GM10266 (cell line): ENCODE results near the gene KLHL26.
A peak's percentile ranks its signal among the peaks of the same experiment; 100 is the strongest.

Experiments
- DNase-seq: peaks from one replicate; pipeline ENCODE4 v3.0.0; 2012; ENCODE audit errors: extremely low spot score
- CTCF ChIP-seq: IDR thresholded peaks from 2 replicates; pipeline ENCODE4 v1.5.1; 2012; ENCODE audit warnings: mild to moderate bottlenecking, low read depth; ENCODE audit not compliant: control insufficient read depth, insufficient read depth; ENCODE audit errors: missing control alignments

The KLHL26 gene

GRCh38 chr19:18612772-18613588 lies 23.8 kb upstream of the KLHL26 start, which contains the start of gene TMEM59L:
TMEM59L (plus strand) TSS chr19:18612870; CDS start chr19:18612959, 89 bp downstream.
- TF ChIP-seq CTCF = no peak
- peak; percentile 47 for DNase-seq

DNA sequence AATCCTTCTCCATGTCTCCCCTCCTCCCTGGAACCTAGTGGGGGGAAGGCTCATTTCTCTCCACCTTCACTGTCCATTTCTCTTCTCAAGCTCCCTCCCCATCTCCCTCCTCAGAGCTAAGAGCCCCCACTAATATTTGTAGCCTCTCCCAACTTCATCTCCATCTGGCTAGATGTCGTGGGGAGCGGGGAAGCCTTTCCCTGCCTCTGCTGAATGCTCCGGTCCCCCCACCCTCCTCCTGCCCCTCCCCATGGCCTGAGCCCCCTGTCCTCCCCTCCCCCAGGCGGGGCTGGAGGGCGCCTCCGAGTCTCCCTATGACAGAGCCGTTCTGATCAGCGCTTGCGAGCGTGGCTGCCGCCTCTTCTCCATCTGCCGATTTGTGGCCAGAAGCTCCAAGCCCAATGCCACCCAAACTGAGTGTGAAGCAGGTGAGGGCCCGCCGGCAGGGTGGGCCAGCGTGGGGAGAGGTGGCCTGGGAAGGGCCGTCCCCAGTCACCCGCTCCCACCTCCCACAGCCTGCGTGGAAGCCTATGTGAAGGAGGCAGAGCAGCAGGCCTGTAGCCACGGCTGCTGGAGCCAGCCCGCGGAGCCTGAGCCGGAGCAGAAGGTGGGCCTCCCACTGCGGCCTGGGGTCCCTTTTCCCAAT lies 23.1 kb upstream of the KLHL26 start:
- TF ChIP-seq CTCF = no peak
- no peak for DNase-seq

DNA sequence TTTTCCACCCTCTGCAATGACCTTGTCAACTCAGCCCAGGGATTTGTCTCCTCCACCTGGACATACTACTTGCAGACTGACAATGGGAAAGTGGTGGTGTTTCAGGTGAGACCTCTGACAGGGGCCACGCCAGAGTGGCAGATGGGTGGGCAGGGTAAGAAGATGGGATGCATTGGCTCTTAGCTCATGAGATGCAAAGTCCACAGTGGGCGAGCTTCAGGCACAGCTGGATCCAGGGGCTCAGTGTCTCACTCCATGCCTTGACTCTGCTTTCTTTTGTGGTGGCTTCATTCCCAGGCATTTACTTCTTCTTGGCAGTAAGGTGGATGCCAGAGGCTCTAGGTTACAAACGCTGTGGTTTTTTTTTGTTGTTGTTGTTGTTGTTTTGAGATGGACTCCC lies 20.8 kb upstream of the KLHL26 start:
- TF ChIP-seq CTCF = no peak
- no peak for DNase-seq

DNA sequence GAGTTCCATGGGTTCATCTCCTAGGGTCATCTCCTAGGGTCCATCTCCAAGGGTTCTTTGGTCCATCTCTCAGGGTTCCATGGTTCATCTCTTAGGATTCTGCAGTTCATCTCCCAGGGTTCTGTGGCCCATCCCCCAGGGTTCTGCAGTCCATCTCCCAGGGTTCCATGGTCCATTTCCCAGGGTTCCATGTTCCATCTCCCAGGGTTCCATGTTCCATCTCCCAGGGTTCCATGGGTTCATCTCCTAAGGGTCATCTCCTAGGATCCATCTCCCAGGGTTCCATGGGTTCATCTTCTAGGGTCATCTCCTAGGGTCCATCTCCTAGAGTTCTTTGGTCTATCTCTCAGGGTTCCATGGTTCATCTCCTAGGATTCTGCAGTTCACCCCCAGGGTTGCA lies 19.3 kb upstream of the KLHL26 start:
- DNase-seq = no peak
- TF ChIP-seq CTCF = no peak

DNA sequence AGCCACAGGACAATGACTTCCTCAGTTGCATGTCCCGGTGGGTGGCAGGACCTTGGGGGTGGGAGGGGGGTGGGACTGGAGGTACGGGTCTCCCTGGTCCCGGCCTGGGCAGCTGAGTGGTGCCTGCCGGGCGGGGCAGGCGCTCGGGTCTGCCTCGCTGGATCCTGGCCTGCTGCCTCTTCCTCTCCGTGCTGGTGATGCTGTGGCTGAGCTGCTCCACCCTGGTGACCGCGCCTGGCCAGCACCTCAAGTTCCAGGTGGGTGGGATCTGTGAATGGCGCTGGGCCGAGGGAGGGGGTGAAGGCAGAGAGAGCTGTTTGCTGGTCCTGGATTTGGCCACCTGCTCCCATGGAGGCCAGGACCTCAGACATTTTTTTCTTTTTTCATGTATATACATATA lies 18.6 kb upstream of the KLHL26 start:
- DNase-seq = no peak
- TF ChIP-seq CTCF = no peak

- TF ChIP-seq CTCF = no peak
- no peak for DNase-seq
Measured at GRCh38 chr19:18620311-18620710, 16.5 kb upstream of the KLHL26 start.

DNA sequence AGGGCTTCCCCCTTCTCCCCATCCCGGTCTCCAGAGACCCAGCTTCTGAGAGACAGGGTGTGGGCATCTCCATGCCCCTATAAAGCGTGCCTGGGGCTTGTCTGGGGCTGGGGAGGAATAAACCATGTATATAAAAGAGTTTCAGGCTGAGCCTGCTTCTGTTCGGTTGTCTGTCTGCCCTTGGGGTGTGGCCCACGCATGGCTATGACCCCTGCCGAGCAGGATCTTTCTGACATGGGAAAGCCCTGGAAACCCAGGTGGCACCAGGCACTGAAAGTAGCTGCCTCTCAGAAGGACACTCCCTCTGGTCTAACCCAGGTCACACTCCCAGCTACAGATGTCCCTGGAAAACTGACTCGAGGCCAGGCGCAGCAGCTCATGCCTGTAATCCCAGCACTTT lies 15.9 kb upstream of the KLHL26 start:
- no peak for TF ChIP-seq CTCF
- DNase-seq = no peak
